ENCODE data around the gene SHMT2.

The SHMT2 gene

GRCh38 chr12:57213058-57213715, 16.3 kb upstream of the SHMT2 start:
- TF ChIP-seq CTCF (IDR thresholded peaks at IDR 0.05; ENCODE audit: insufficient read depth, low read depth, low read length, missing control alignments), result peak; percentile 95
- no peak overlapping the region for H3K4me3 ChIP-seq (ENCODE audit: low read depth, low read length)
- DNase-seq (ENCODE audit: low read depth), result peak; percentile 81

- no peak for DNase-seq (ENCODE audit: low read depth)
- H3K4me3 ChIP-seq (ENCODE audit: low read depth, low read length), result no peak overlapping the region
- TF ChIP-seq CTCF (IDR thresholded peaks at IDR 0.05; ENCODE audit: insufficient read depth, low read depth, low read length, missing control alignments), result no peak
Observed at GRCh38 chr12:57213763-57214397, 15.6 kb upstream of the SHMT2 start.

GRCh38 chr12:57214398-57214781, 15.1 kb upstream of the SHMT2 start:
- no peak overlapping the region for H3K4me3 ChIP-seq (ENCODE audit: low read depth, low read length)
- DNase-seq (ENCODE audit: low read depth), result peak; percentile 66
- TF ChIP-seq CTCF (IDR thresholded peaks at IDR 0.05; ENCODE audit: insufficient read depth, low read depth, low read length, missing control alignments), result peak; percentile 82

GRCh38 chr12:57215065-57215464, 14.4 kb upstream of the SHMT2 start:
- no peak for TF ChIP-seq CTCF (IDR thresholded peaks at IDR 0.05; ENCODE audit: insufficient read depth, low read depth, low read length, missing control alignments)
- DNase-seq (ENCODE audit: low read depth), result no peak
- no peak overlapping the region for H3K4me3 ChIP-seq (ENCODE audit: low read depth, low read length)

GRCh38 chr12:57215668-57216013, 13.9 kb upstream of the SHMT2 start:
- DNase-seq (ENCODE audit: low read depth), result peak; percentile 59
- TF ChIP-seq CTCF (IDR thresholded peaks at IDR 0.05; ENCODE audit: insufficient read depth, low read depth, low read length, missing control alignments), result no peak
- H3K4me3 ChIP-seq (ENCODE audit: low read depth, low read length), result no peak overlapping the region

GRCh38 chr12:57216014-57216911, 13.2 kb upstream of the SHMT2 start, which contains the start of gene NXPH4:
Gene NXPH4, plus strand, starts transcription at chr12:57216794. Its CDS starts 176 bp downstream, at chr12:57216970.
- TF ChIP-seq CTCF (IDR thresholded peaks at IDR 0.05; ENCODE audit: insufficient read depth, low read depth, low read length, missing control alignments), result no peak
- no peak for DNase-seq (ENCODE audit: low read depth)
- peak within 1 kb of the TSS; percentile 30; the same call in 1 of the 2 replicates for H3K4me3 ChIP-seq (ENCODE audit: low read depth, low read length)
